ENCODE data around the gene SNTA1. TPM values are rescaled to one million over a fixed set of nuclear protein-coding genes. Genes with fewer than 3 reads are reported as not detected.
A peak's percentile ranks its signal among the peaks of the same experiment; 100 is the strongest.

Gene SNTA1
- total and polyA plus RNA-seq, 2 of the 13 experiments (the other 11 are each of a cell fraction or from before 2014, with no cell fraction given) = 16.4 to 18.3 TPM

GRCh38 chr20:33490023-33490933, 46.7 kb upstream of the SNTA1 start, which contains the start of gene CBFA2T2 (continued):
- TF ChIP-seq, protein P1, sequence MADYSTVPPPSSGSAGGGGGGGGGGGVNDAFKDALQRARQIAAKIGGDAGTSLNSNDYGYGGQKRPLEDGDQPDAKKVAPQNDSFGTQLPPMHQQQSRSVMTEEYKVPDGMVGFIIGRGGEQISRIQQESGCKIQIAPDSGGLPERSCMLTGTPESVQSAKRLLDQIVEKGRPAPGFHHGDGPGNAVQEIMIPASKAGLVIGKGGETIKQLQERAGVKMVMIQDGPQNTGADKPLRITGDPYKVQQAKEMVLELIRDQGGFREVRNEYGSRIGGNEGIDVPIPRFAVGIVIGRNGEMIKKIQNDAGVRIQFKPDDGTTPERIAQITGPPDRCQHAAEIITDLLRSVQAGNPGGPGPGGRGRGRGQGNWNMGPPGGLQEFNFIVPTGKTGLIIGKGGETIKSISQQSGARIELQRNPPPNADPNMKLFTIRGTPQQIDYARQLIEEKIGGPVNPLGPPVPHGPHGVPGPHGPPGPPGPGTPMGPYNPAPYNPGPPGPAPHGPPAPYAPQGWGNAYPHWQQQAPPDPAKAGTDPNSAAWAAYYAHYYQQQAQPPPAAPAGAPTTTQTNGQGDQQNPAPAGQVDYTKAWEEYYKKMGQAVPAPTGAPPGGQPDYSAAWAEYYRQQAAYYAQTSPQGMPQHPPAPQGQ (CRISPR knock-in tag; IDR thresholded peaks at IDR 0.05; ENCODE audit: borderline replicate concordance) = no peak
- 0 out of 2 replicates have a peak, but pooled peaks have one; percentile 49 for TF ChIP-seq HOXA9 (CRISPR knock-in tag; IDR thresholded peaks at IDR 0.05; ENCODE audit: borderline replicate concordance)
- TF ChIP-seq DPF2 (CRISPR knock-in tag; IDR thresholded peaks at IDR 0.05; ENCODE audit: borderline replicate concordance, low read depth) = no peak
- peak; percentile 43; the same call in 1 of the 2 replicates for TF ChIP-seq ZBTB7A (CRISPR knock-in tag; IDR thresholded peaks at IDR 0.05)
- TF ChIP-seq, protein P2, sequence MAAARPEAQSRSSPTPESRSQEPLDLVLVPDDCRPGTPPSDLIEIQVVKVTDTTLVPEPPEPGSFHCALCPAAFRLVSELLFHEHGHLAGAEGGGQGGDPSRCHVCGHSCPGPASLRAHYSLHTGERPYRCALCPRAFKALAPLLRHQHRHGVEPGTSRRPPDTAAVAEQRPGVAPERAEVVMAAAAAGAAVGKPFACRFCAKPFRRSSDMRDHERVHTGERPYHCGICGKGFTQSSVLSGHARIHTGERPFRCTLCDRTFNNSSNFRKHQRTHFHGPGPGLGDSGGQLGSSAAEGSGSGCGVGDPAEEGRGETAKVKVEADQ (CRISPR knock-in tag; IDR thresholded peaks at IDR 0.05; ENCODE audit: borderline replicate concordance) = peak; percentile 92; the same call in 1 of the 2 replicates
- TF ChIP-seq KAT7 (CRISPR knock-in tag; IDR thresholded peaks at IDR 0.05; ENCODE audit: borderline replicate concordance) = peak; percentile 83; the same call in 1 of the 2 replicates
- no peak; the same call in 1 of the 2 replicates for TF ChIP-seq MAF1 (CRISPR knock-in tag; IDR thresholded peaks at IDR 0.05; ENCODE audit: borderline replicate concordance)
- TF ChIP-seq, protein P3, sequence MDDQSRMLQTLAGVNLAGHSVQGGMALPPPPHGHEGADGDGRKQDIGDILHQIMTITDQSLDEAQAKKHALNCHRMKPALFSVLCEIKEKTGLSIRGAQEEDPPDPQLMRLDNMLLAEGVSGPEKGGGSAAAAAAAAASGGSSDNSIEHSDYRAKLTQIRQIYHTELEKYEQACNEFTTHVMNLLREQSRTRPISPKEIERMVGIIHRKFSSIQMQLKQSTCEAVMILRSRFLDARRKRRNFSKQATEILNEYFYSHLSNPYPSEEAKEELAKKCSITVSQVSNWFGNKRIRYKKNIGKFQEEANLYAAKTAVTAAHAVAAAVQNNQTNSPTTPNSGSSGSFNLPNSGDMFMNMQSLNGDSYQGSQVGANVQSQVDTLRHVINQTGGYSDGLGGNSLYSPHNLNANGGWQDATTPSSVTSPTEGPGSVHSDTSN (CRISPR knock-in tag; IDR thresholded peaks at IDR 0.05; ENCODE audit: borderline replicate concordance) = peak; percentile 38; the same call in 1 of the 2 replicates
- TF ChIP-seq ZNF710 (CRISPR knock-in tag; IDR thresholded peaks at IDR 0.05; ENCODE audit: borderline replicate concordance) = peak; percentile 57; the same call in 1 of the 2 replicates
- 0 out of 2 replicates have a peak, but pooled peaks have one; percentile 91 for TF ChIP-seq ZNF83 (CRISPR knock-in tag; IDR thresholded peaks at IDR 0.05; ENCODE audit: borderline replicate concordance)
- no peak for TF ChIP-seq PLRG1 (conservative IDR thresholded peaks at IDR 0.05)
- TF ChIP-seq, protein P4, sequence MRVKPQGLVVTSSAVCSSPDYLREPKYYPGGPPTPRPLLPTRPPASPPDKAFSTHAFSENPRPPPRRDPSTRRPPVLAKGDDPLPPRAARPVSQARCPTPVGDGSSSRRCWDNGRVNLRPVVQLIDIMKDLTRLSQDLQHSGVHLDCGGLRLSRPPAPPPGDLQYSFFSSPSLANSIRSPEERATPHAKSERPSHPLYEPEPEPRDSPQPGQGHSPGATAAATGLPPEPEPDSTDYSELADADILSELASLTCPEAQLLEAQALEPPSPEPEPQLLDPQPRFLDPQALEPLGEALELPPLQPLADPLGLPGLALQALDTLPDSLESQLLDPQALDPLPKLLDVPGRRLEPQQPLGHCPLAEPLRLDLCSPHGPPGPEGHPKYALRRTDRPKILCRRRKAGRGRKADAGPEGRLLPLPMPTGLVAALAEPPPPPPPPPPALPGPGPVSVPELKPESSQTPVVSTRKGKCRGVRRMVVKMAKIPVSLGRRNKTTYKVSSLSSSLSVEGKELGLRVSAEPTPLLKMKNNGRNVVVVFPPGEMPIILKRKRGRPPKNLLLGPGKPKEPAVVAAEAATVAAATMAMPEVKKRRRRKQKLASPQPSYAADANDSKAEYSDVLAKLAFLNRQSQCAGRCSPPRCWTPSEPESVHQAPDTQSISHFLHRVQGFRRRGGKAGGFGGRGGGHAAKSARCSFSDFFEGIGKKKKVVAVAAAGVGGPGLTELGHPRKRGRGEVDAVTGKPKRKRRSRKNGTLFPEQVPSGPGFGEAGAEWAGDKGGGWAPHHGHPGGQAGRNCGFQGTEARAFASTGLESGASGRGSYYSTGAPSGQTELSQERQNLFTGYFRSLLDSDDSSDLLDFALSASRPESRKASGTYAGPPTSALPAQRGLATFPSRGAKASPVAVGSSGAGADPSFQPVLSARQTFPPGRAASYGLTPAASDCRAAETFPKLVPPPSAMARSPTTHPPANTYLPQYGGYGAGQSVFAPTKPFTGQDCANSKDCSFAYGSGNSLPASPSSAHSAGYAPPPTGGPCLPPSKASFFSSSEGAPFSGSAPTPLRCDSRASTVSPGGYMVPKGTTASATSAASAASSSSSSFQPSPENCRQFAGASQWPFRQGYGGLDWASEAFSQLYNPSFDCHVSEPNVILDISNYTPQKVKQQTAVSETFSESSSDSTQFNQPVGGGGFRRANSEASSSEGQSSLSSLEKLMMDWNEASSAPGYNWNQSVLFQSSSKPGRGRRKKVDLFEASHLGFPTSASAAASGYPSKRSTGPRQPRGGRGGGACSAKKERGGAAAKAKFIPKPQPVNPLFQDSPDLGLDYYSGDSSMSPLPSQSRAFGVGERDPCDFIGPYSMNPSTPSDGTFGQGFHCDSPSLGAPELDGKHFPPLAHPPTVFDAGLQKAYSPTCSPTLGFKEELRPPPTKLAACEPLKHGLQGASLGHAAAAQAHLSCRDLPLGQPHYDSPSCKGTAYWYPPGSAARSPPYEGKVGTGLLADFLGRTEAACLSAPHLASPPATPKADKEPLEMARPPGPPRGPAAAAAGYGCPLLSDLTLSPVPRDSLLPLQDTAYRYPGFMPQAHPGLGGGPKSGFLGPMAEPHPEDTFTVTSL (CRISPR knock-in tag; IDR thresholded peaks at IDR 0.05; ENCODE audit: borderline replicate concordance) = no peak; the same call in none of the 2 replicates
- TF ChIP-seq AGO2 (optimal IDR thresholded peaks at IDR 0.05; ENCODE audit: low read depth, low read length) = peak; percentile 61
